Sciatic nerve (tissue), 2 donors: ENCODE measurements around the gene GMCL2. TPM values are rescaled to one million over a fixed set of nuclear protein-coding genes. Genes with fewer than 3 reads are reported as not detected.
"Not testable (repeated sequence)": the region's sequence is repeated elsewhere in the genome, so short reads cannot be mapped to it uniquely, and the experiment has no call there.

ENCODE experiments used
- ATAC-seq: fragments of 200-7000 bp; cut with Tn5 transposase; one replicate; pipeline ENCODE4 v1.9.1; 2020; ENCODE audit warnings: mild to moderate bottlenecking, moderate library complexity
- DNase-seq: peaks from one replicate; pipeline ENCODE4 v3.0.0-alpha.2; 2020; ENCODE audit warnings: low spot score
- intact Hi-C: fragments of 100-400 bp; cut with DNase I; formaldehyde crosslinking; loops from one replicate; pipeline ENCODE4 v1.14.2; 2022
- total RNA-seq: library from RNA; stranded (reverse); fragmentation: NEBNext Ultra II Directional; extraction: Animal tissue kit (Norgen Biotek cat#: 25700); gene quantifications from one replicate; pipeline ENCODE4 v1.2.1, GENCODE V29; 2021
- donor health status: DM: no; HTN: no; CAD: no.
- donor health status: DM: no; HTN: no; CAD: no.

GMCL2 gene
- total RNA-seq, 1 donor from 2014 or later, result not detected

DNA sequence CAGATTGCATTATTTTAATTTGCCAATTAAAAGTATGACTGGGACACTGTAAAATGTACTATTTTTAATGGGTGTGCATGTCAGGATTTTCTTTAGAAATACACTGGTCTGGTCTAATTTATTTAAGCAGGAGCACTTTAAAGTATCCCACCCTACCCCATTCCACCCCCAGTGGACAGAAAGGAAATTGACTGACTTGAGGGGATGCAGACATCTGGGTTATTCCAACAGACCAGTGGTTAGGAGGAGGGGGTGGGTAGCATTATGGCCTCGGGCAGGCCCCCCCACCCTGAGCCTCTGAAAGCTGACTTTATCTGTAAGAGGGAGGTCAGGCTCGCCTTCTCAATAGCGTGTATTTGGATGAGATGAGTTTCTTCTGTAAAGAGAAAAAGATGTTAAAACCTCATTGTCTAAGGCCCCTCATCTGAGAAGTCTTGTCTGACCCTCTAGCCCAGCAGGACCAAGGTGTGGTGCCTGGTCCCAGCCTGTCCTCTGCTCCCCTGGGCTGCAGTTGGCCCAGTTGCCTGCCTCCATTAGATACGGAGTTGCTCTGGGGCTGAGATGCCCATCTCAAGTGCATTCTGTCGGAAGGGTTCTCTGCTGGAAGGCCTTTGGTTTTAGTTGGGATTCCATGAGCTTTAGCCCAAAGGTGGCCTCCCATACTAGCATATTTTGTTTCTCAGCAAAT is 21.5 kb upstream of the GMCL2 start:
- no peak for DNase-seq
- ATAC-seq, result no peak
- intact Hi-C loops, result no loop called here

DNA sequence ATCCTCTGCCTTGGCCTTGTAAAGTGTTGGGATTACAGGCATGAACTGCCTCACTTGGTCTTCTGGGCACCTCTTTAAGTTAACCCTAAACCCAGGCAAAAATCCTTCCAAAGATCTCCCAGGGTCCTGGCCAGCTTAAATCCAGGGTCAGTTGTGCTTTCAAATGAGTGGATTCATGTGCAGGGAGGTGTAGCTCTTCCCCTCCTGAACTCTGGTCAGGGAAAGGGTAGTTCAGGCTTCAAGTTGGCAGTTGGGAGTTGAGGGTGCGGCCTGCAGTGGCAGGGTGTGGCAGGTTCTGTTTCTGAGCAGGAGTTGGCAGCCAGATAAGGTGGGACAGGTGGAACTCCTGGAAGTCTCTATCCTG is 20.7 kb upstream of the GMCL2 start:
- ATAC-seq (no peak), DNase-seq (no peak)
- intact Hi-C loops, result no loop called here

DNA sequence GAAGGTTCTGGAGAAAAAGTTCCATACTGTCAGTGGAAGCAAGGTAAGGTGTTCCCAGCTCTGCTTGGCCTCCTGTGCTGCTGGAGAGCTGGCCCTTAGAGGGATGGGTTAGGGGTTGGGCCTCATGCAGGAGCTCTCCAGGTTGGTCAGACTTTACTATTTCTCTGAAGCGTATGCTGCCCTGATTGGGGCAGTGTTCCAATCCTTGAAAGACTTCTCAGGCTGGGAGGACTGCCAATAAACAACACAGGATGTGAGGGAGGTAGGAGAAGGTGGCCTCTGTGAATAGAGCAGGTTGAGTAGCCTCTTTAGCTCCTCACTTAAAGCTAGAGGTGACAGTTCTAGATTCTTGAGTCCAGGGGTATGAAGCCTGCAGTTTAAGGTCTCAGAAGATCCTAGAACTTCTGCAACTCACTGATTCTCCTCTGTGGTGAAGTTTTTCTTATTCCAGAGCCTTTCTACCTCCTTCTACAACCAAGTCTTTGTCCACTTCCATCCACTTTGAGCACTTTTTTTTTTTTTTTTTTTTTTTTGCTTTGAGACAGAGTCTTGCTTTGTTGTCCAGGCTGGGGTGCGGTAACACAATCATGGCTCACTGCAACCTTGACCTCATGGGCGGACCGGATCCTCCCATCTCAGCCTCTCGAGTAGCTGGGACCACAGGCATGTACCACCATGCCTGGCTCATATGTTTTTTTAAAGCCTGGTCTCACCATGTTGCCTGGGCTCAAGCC is 20.2 kb upstream of the GMCL2 start:
- intact Hi-C loops, result no loop called here
- ATAC-seq, result no peak
- no peak for DNase-seq

DNA sequence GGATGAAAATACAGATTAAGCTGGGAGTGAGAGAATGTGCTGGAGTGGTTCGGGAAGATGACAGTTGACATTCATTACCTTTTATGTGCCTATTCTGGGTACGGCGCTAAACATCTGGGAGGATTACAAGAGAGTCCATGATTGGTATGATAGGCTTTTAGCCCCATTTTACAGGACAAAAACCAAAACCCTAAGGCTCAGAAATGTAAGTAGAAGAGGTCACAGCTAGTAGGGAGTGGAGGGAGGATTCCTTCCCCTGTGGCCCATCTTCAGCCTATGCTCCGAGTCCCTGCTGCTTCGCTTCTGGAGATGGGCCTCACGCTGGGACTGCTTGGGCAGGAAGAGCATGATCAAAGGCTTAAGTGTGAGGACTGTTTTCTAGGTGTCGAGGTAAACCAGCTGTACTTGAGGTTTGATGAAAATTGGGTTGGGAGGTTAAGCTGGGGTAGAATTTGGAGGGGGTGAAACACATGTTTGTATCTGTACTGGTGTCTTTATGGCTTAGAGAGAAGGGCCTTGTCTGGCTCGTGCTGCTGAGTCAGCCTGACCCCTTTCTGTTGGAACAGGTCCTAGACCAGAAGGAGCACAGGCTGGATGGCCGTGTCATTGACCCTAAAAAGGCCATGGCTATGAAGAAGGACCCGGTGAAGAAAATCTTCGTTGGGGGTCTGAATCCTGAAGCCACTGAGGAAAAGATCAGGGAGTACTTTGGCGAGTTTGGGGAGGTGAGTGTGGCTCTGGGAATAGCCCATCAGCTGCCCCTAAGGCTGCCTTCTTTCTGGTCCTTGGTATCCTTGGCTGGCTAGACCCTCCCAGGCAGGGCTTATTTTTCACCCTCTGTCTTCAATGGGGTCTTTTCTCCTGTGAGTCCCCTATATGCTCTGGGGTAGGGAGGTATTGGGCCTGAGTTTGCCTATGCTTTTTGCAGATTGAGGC is 19.3 kb upstream of the GMCL2 start:
- DNase-seq (no peak), ATAC-seq (no peak)
- intact Hi-C loops, result no loop called here

DNA sequence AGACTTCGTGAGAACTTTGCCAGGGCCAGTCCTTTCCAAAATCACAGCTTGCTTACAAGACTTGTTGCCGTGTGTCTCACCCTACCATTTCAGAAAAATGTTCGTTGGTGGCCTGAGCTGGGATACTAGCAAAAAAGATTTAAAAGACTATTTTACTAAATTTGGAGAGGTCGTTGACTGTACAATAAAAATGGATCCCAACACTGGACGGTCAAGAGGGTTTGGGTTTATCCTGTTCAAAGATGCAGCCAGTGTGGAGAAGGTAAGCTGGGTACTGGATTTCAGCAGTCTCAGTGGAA is 18.5 kb upstream of the GMCL2 start:
- ATAC-seq, result no peak
- DNase-seq, result no peak
- intact Hi-C loops, result no loop called here

DNA sequence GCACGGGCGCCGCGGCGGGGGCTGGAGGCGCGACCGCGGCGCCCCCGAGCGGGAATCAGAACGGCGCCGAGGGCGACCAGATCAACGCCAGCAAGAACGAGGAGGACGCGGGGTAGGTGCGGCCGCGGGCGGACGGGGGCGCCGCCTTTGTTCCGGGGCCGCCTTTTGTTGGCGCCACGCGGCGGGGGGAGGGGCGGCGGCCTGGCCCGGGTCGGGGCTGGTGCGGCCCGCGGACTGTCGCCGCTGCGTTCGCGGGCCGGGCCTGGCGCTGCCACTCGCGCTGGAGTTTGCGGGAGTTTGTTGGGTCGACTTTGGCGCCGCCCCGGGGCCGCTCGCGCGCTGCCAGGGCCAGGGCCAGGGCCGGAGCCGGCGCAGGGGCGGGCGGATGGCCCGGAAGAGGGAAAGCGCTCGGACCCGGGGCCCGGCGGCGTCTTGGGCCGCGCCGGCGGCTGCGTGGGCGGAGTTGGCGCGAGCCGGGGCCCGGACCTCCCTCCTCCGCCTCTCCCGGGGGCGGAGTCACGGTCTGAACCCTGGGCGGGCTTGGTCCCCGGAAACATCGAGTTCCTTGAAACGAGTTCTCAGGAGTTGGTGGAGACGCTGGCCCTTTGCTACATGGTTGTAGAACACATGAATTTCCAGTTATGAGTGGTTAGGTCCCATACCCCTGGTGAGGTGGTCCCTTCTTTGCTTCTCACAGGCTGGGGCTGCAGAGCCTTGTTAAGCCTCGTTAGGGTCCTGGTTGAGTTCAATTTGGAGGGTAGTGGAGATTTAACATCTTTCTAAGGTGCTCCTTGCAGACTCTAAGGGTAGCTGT is 18.0 kb upstream of the GMCL2 start:
- intact Hi-C loops, result no loop called here
- DNase-seq (peak; percentile 87), ATAC-seq (peak; percentile 62)

DNA sequence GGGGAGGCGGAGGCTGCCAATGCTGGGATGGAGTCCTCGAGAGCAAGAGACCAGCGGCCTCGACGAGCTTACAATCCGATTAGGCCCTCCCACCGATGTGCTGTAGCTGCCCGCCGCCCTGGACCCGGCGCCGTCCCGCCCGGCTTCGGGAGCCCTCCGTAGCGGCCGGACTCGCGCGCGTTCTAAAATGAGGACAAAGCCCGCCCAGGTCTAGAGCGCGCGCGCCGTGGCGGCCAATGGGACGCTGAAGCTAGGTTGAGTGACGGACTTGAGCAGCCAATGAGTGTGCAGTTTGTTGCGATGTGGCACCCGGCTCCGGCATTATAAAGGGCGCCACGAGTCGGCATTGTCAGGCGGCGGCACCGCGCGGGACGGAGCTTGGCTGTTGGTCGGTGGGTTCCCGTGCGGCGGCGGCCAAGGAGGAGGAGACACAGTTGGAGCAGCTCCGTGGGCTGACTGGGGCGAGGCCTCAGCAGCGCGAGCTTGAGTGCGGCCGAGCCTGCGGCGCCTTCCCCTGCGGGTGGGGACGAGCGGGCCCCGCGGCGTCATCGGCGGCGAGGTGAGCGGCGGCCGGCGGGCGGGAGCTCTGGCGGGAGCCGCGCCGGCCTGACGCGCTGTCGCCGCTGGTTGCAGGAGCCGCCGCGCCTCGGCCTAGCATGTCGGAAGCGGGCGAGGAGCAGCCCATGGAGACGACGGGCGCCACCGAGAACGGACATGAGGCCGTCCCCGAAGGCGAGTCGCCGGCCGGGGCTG is 17.2 kb upstream of the GMCL2 start, which contains the start of gene HNRNPAB:
HNRNPAB (plus strand) TSS at position 352 of the 753 bp plus-strand sequence; CDS start at position 657, 305 bp downstream.
- ATAC-seq (peak; percentile 98), DNase-seq (peak; percentile 98)
- intact Hi-C loops, result no loop called here

DNA sequence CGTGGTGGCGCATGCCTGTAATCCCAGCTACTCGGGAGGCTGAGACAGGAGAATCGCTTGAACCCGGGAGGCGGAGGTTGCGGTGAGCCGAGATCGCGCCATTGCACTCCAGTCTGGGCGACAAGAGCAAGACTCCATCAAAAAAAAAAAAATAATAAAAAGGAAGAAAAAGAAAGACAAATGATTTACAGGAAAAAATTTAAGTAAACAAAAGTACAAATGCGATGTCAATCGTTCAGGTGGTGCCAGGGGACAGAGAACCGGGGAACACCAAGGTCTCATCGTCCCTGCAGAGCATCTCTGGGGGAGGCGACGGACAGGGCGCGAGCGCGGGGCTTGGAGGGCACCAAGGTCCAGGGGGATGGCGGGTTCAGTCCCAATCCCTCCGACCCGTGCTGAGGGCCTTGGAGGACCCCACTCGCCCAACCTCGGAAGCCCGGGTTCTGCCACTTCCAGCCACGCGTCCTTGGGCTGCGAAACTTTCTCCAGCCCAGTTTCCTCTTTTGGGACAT is 16.6 kb upstream of the GMCL2 start:
- intact Hi-C loops, result no loop called here
- DNase-seq, result no peak
- ATAC-seq, result peak; percentile 8

DNA sequence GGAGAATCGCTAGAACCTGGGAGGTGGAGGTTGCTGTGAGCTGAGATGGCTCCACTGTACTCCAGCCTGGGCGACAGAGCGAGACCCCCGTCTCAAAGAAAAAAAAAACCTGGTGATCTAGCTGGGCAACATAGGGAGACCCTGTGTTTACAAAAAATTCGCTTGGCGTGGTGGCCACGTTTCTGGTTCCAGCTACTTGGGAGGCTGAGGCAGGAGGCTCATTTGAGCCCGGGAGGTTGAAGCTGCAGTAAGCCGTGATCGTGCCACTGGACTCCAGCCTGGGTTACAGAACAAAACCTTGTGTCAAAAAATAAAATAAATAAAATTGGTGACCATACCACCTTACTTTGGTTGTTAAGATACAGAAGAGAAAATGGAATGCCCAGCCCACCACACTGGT is 15.4 kb upstream of the GMCL2 start:
- intact Hi-C loops, result no loop called here
- no peak for ATAC-seq
- DNase-seq, result no peak

DNA sequence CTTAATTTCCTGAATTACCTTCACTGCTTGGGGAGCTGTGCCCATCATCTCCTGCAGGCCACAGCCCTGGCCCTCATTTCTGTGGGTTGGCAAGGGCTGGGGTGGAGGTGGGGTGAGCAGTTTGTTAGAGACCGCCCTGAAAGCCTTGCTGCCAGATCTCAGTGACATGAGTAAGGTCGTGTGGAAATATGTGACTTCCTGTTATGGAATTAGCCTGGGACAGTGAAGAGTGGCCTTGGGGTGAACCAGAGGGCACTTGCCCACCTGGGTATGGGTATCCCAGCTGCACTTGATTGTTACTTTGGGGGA is 14.7 kb upstream of the GMCL2 start:
- intact Hi-C loops, result no loop called here
- DNase-seq, result no peak
- no peak for ATAC-seq

DNA sequence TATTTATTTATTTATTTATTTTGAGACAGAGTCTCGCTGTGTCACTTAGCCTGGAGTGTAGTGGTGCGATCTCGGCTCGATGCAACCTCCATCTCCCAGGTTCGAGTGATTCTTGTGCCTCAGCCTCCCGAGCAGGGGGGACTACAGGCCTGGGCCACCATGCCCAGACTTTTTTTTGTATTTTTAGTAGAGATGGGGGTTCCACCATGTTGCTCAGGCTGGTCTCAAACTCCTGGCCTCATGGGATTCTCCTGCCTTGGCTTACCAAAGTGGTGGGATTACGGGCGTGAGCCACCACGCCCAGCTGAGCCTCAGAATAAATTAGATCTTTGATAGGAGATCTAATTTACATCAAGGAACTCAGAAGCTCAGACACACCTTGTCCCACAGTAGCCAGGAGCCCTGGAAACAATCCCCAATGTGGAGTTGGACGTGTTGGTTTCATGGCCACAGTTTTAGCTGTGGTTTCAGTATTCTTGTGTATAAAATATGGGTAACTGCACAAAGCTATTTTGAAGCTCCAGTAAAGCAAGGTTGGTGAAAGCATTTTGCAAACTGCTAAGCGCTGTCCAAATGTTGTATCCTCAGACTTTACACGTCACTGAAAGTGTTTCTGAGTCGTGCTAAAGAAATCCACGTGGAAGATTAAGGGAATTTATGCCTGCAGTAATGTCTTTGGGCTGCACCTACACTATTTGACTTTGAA is 14.2 kb upstream of the GMCL2 start:
- intact Hi-C loops, result no loop called here
- ATAC-seq (no peak), DNase-seq (no peak)

DNA sequence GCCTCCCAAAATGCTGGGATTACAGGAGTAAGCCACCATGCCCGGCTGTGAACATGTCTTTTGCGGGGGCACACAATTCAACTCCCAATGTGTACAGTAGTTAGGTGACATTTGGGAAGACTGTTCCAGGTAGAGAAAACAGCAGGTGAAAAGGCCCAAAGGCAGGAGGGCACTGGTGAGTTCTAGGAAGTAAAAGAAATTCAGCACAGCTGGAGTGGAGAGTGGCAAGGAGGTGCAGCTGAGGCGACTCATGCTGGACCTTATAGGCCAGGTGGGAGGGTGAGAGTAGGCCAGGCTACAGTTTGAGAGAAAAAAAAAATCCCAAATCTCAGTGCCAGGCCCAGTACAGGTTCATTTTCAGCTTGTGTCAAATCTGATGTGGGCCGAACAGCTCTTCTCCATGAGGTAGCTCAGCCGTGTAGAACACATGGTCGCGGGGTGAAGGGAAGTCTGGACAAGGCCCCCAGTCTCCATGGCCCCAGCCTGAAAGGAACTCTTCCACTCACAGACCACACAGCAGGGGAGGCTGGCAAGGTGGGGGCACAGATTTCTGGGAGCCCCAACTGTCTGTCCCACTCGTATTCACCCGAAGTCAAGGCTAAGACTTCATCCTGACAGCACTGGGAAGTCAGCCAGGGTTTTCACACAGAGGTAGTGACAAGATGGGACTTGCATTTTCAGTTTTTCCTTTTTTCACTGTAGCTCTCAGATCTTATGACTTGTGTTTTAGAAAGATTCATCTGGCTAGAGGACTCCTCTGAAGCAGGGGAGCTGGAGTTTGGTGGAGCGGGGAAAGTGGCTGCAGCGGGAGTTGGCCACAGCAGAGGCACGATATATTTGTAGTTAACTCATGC is 12.6 kb upstream of the GMCL2 start:
- no peak for DNase-seq
- intact Hi-C loops, result no loop called here
- no peak for ATAC-seq

DNA sequence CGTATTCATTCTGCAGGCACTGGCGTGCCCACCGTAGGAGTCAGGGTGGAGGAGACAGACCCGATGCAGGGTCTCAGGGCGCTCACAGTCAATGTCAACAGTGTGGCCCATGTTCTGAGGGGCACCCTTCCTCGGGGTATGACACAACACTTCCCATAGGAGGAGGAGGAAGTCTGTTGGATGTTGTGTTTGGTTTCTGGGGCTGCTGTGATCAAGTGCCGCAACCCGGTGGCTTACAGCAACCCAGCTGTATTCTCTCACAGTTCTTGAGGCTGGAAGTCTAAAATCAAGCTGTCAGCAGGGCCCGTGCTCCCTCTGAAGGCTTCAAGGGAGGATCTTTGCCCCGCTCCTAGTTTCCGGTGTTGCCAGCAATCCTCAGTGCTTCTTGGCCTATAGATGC is 11.5 kb upstream of the GMCL2 start:
- ATAC-seq (no peak), DNase-seq (no peak)
- intact Hi-C loops, result no loop called here

DNA sequence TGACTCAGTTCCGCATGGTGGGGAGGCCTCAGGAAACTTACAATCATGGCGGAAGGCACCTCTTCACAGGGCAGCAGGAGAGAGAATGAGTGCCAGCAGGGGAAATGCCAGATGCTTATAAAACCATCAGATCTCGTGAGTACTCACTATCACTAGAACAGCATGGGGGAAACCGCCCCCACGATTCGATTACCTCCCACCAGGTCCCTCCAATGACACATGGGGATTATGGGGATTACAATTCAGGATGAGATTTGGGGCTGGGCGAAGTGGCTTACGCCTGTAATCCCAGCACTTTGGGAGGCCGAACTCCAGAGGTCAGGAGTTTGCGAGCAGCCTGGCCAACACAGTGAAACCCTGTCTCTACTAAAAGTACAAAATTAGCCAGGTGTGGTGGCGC is 11.0 kb upstream of the GMCL2 start:
- DNase-seq, intact Hi-C loops, ATAC-seq: not testable (repeated sequence)

DNA sequence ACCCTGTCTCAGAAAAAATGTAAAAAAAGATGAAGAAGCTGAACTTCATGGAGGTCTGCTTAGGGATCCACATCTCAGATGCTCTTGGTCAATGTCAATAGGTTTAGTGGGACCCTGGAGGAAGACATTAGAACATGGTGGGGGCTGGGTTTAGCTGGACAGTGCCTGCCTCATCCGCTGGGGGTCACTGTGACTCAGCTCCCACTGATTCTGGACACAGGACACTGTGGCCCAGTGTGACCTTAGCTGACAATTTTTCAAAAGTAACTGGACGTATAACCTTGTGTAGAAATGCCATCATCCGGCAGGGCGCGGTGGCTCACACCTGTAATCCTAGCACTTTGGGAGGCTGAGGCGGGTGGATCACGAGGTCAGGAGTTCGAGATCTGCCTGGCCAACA is 9.8 kb upstream of the GMCL2 start:
- no peak for ATAC-seq
- DNase-seq, result no peak
- intact Hi-C loops, result no loop called here

DNA sequence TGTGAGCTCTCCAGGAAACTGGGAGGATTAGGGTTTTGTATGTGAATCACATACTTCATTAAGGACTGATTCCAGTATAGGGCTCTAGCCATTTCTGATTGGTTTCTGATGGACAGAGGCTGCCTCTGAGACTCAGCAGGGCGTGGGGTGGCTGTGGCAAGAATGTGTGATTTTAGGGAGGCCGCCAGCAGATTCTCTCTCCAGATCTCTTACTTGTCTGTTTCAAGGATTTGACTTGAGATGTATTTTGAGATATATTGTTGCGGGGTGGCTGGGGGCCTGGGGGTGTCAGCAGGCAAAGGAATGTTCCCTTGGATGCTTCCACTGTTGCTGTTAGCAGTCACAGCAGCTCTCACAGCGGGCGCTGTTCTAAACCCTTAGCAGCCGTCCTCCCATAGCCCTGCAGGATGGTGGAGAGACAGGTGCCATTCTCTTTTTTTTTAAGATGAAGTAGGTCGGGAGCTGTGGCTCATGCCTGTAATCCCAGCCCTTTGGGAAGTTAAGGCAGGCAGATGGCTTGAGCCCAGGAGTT is 9.2 kb upstream of the GMCL2 start:
- ATAC-seq (no peak), DNase-seq (no peak)
- intact Hi-C loops, result no loop called here

DNA sequence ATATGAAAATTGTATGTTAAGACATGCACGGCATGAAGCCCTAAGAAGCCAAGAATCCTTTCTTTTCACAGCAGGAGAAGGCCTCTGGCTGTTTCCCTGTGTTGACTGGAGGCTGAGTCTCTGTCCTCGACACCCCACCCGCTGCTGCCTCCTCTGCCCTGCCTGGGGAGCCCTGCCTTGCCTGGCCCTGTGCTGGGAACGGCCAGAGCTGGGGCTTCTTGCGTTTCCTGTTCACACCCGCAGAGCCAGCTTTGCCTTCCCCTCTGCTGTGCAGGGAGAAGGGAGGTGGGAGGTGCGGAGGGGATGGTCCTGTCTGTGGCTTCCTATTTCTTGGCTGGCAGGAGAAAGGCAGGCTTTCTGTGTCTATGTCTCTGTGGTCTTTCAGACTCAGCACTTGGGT is 6.9 kb upstream of the GMCL2 start:
- DNase-seq, result no peak
- intact Hi-C loops, result no loop called here
- ATAC-seq, result no peak
